Panc1 (cell line): ENCODE measurements around the gene NFS1. TPM values are rescaled to one million over a fixed set of nuclear protein-coding genes. Genes with fewer than 3 reads are reported as not detected.
A peak's percentile ranks its signal among the peaks of the same experiment; 100 is the strongest.

Experiments
- ATAC-seq: fragments of 200-7000 bp; cut with Tn5 transposase; 2 replicates; pipeline ENCODE4 v1.9.1; 2020; ENCODE audit warnings: mild to moderate bottlenecking, moderate library complexity
- BruUV-seq: library from RNA; stranded (reverse); fragments of 400-500 nt; replicated peaks from 2 replicates; lab custom pipeline; 2021; lab: Mats Ljungman, UMichigan
- CTCF ChIA-PET: fragments of 300-600 bp; sonication (Branson Sonifier 250); formaldehyde crosslinking; loops from one replicate; lab custom pipeline; 2022; ENCODE audit warnings: antibody characterized with exemption; lab: Charles Lee
- POLR2A ChIA-PET: fragments of 300-600 bp; sonication (Branson Sonifier 250); formaldehyde crosslinking; loops from one replicate; lab custom pipeline; 2022; ENCODE audit warnings: antibody characterized with exemption; lab: Charles Lee
- DNase-seq: peaks from one replicate; pipeline ENCODE4 v3.0.0-alpha.2; 2010; ENCODE audit warnings: low read depth, low spot score
- H3K27ac ChIP-seq: 2 replicates; pipeline ENCODE4 v1.5.1; 2011; ENCODE audit warnings: mild to moderate bottlenecking, low read length, inconsistent platforms
- H3K27me3 ChIP-seq: fragments of 200-500 bp; sonication (Bioruptor generic); 2 replicates; pipeline ENCODE4 v1.6.0; 2014; ENCODE audit warnings: low read length, inconsistent platforms; ENCODE audit not compliant: control insufficient read depth, insufficient read depth
- H3K36me3 ChIP-seq: fragments of 200-500 bp; sonication (Bioruptor generic); 2 replicates; pipeline ENCODE4 v1.5.1; 2014; ENCODE audit warnings: inconsistent platforms, mild to moderate bottlenecking, low read length, moderate library complexity; ENCODE audit not compliant: control insufficient read depth, insufficient read depth
- H3K4me1 ChIP-seq: 2 replicates; pipeline ENCODE4 v1.5.1; 2011; ENCODE audit warnings: inconsistent platforms, mild to moderate bottlenecking, low read length, moderate library complexity; ENCODE audit not compliant: control insufficient read depth, insufficient read depth
- H3K4me3 ChIP-seq, 2 experiments: 2 replicates each; pipeline ENCODE4 v1.5.1; 2011 to 2012; ENCODE audit warnings: low read depth in 2 of 2, low read length in 2 of 2, mild to moderate bottlenecking in 2 of 2, inconsistent platforms in 1 of 2, moderate library complexity in 1 of 2
- H3K9me3 ChIP-seq: fragments of 200-500 bp; sonication (Bioruptor generic); 2 replicates; pipeline ENCODE4 v1.5.1; 2014; ENCODE audit warnings: low read depth, mild to moderate bottlenecking, inconsistent platforms, low read length, moderate library complexity; ENCODE audit not compliant: control insufficient read depth, insufficient read depth
- POLR2AphosphoS5 ChIP-seq: IDR thresholded peaks from 2 replicates; pipeline ENCODE4 v1.6.1; 2012; ENCODE audit warnings: mild to moderate bottlenecking, low read depth, low read length, moderate library complexity
- SIN3A ChIP-seq: IDR thresholded peaks from 2 replicates; pipeline ENCODE4 v1.6.1; 2012; ENCODE audit warnings: low read depth, mild to moderate bottlenecking, low read length, moderate library complexity, borderline replicate concordance; ENCODE audit not compliant: insufficient read depth
- TCF7L2 ChIP-seq: IDR thresholded peaks from 2 replicates; pipeline ENCODE4 v1.6.1; 2011; ENCODE audit warnings: mild to moderate bottlenecking, low read depth, low read length, inconsistent platforms
- in situ Hi-C: cut with HindIII; loops from 2 replicates; pipeline ENCODE4 v1.10.0; 2016; ENCODE audit warnings: low sequenced_read_pairs, low pct_unique_long_range_greater_than_20kb
- intact Hi-C: fragments of 100-400 bp; cut with micrococcal nuclease; formaldehyde crosslinking; loops from one replicate; pipeline ENCODE4 v1.10.0; 2022; ENCODE audit not compliant: unreplicated experiment
- total RNA-seq: library from RNA; stranded (reverse); gene quantifications from one replicate; pipeline ENCODE4 v1.2.1, GENCODE V29; 2021; ENCODE audit not compliant: unreplicated experiment
- TF ChIP-seq, protein P1 (sequence below): fragments of 450-650 bp; IDR thresholded peaks from 2 replicates; pipeline ENCODE4 v1.5.1; 2017; ENCODE audit warnings: mild to moderate bottlenecking
- TF ChIP-seq, protein P2 (sequence below), 2 experiments: IDR thresholded peaks; 2 replicates each; pipeline ENCODE4 v1.6.1; 2011 to 2012; ENCODE audit warnings: low read depth in 2 of 2, control low read depth in 1 of 2, low read length in 1 of 2, mild to moderate bottlenecking in 1 of 2, moderate library complexity in 1 of 2; ENCODE audit not compliant: insufficient read depth in 1 of 2

NFS1 gene
- total RNA-seq, 1 experiment from 2014 or later, result 44.9 TPM

DNA sequence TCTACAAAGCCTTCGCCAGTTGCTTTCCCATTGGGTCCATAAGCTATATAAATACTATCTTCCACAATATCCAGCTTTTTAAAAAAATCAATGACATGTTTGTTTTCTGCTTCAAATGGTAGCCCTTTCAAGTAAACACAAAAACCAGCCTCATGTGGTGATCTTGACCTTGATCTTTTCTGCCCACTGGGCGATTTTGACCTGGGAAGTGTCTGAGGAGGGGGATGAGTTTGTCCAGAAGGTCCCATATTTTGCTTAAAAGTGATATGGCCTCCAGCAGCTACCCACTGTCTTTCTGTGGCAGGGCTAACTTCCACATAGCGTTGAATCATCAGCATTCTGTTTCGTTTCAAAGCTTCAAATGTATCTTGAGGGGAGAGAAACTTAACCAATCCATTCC, 45.3 kb downstream of the NFS1 start:
- intact Hi-C loops (no loop called here), in situ Hi-C loops (no loop called here)
- Histone ChIP-seq H3K4me1 (peaks cover 4% of the 10 kb centered on the region), H3K4me3 (no peak overlapping the region), H3K27ac (no peak overlapping the region), H3K36me3 (peaks cover 22% of the 10 kb centered on the region), H3K9me3 (no peaks in the 10 kb centered on the region), H3K27me3 (no peaks in the 10 kb centered on the region)
- POLR2A ChIA-PET, result no interaction called here
- ATAC-seq, result no peak
- no peak for TF ChIP-seq TCF7L2
- TF ChIP-seq SIN3A, result no peak
- TF ChIP-seq POLR2AphosphoS5, result no peak
- TF ChIP-seq, protein P1, sequence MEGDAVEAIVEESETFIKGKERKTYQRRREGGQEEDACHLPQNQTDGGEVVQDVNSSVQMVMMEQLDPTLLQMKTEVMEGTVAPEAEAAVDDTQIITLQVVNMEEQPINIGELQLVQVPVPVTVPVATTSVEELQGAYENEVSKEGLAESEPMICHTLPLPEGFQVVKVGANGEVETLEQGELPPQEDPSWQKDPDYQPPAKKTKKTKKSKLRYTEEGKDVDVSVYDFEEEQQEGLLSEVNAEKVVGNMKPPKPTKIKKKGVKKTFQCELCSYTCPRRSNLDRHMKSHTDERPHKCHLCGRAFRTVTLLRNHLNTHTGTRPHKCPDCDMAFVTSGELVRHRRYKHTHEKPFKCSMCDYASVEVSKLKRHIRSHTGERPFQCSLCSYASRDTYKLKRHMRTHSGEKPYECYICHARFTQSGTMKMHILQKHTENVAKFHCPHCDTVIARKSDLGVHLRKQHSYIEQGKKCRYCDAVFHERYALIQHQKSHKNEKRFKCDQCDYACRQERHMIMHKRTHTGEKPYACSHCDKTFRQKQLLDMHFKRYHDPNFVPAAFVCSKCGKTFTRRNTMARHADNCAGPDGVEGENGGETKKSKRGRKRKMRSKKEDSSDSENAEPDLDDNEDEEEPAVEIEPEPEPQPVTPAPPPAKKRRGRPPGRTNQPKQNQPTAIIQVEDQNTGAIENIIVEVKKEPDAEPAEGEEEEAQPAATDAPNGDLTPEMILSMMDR, result no peak
- TF ChIP-seq, protein P2, sequence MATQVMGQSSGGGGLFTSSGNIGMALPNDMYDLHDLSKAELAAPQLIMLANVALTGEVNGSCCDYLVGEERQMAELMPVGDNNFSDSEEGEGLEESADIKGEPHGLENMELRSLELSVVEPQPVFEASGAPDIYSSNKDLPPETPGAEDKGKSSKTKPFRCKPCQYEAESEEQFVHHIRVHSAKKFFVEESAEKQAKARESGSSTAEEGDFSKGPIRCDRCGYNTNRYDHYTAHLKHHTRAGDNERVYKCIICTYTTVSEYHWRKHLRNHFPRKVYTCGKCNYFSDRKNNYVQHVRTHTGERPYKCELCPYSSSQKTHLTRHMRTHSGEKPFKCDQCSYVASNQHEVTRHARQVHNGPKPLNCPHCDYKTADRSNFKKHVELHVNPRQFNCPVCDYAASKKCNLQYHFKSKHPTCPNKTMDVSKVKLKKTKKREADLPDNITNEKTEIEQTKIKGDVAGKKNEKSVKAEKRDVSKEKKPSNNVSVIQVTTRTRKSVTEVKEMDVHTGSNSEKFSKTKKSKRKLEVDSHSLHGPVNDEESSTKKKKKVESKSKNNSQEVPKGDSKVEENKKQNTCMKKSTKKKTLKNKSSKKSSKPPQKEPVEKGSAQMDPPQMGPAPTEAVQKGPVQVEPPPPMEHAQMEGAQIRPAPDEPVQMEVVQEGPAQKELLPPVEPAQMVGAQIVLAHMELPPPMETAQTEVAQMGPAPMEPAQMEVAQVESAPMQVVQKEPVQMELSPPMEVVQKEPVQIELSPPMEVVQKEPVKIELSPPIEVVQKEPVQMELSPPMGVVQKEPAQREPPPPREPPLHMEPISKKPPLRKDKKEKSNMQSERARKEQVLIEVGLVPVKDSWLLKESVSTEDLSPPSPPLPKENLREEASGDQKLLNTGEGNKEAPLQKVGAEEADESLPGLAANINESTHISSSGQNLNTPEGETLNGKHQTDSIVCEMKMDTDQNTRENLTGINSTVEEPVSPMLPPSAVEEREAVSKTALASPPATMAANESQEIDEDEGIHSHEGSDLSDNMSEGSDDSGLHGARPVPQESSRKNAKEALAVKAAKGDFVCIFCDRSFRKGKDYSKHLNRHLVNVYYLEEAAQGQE (IDR thresholded peaks at IDR 0.05; ENCODE audit: insufficient read depth in 1 of 2, low read depth in 2 of 2, low read length in 1 of 2), result no peak
- BruUV-seq, result TSS peak; percentile 3
- no peak for DNase-seq
- CTCF ChIA-PET, result no interaction called here

DNA sequence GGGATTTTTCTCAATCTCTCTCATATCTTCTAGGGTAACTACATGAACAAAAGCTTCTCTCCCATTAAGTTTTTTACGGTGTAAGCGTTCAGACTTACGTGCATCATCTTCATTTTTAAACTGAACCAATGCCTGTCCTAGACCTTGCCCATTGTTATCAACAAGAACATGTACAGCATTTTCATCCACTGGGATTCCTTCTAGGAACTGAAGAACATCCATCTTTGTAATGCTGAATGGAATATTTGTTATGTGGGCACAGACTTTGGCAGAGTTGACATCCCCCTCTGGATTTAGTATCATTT, 45.8 kb downstream of the NFS1 start:
- CTCF ChIA-PET, result no interaction called here
- DNase-seq, result no peak

DNA sequence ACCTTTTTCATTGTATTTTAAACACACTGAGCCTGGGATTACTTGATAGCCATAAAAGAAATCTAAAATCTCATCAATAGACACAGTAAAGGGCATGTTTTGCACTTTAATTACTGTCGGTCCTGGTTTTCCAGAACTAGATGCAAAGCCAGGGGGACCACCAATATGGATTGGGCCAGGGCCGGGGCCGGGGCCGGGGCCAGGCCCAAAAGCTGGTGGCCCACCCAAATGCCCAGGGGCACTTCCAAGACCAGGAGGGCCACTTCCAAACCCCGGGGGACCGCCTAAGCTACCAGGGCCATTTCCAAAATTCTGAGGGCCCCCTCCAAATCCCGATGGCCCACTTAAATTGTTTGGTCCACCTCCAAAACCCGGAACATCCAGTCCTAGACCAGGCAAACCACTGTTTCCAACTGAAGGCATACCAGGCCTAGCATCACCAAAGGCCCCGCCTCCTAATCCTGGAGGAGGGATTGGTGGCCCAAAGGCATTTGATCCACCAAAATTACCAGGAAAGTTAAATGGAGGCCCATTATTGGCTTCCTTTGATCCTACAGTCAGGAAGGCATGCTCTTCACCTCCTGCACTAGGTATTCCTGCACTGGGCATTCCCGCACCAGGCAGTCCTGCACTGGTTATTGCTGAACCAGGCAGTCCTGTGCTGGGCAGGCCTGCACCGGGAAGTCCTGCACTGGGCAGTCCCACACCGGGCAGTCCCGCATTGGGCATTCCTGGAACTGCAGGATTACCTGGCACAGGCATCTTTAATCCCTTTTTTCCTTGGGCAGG, 46.3 kb downstream of the NFS1 start:
- BruUV-seq, result no TSS peak

More for the DNA sequence above, 45.8 kb downstream of the NFS1 start:
- H3K4me3 ChIP-seq, result no peak overlapping the region
- no peak overlapping the region for H3K27ac ChIP-seq
- peaks cover 4% of the 10 kb centered on the region for H3K4me1 ChIP-seq
- no peaks in the 10 kb centered on the region for H3K9me3 ChIP-seq
- intact Hi-C loops, result no loop called here
- POLR2A ChIA-PET, result no interaction called here
- no peak for ATAC-seq
- peaks cover 22% of the 10 kb centered on the region for H3K36me3 ChIP-seq
- H3K27me3 ChIP-seq, result no peaks in the 10 kb centered on the region
- TF ChIP-seq TCF7L2, result no peak
- no TSS peak for BruUV-seq
- in situ Hi-C loops, result no loop called here

More for the DNA sequence above, 46.3 kb downstream of the NFS1 start:
- Histone ChIP-seq H3K4me3 (no peak overlapping the region), H3K4me1 (peaks cover 4% of the 10 kb centered on the region), H3K36me3 (peaks cover 22% of the 10 kb centered on the region), H3K27me3 (no peaks in the 10 kb centered on the region), H3K9me3 (no peaks in the 10 kb centered on the region), H3K27ac (no peak overlapping the region)
- 0 out of 2 replicates have a peak, but pooled peaks have one; percentile 59 for ATAC-seq
- no peak for DNase-seq
- in situ Hi-C loops (no loop called here), intact Hi-C loops (no loop called here)
- CTCF ChIA-PET, result no interaction called here
- POLR2A ChIA-PET, result no interaction called here
- TF ChIP-seq POLR2AphosphoS5 (no peak; the same call in 1 of the 2 replicates), SIN3A (no peak), TCF7L2 (no peak)
- TF ChIP-seq, protein P1, result no peak
- TF ChIP-seq, protein P2 (IDR thresholded peaks at IDR 0.05; ENCODE audit: insufficient read depth in 1 of 2, low read depth in 2 of 2, low read length in 1 of 2), result no peak
